ENCODE measurements around the gene KRTAP10-12. TPM values are rescaled to one million over a fixed set of nuclear protein-coding genes. Genes with fewer than 3 reads are reported as not detected.
"Not testable (repeated sequence)": the region's sequence is repeated elsewhere in the genome, so short reads cannot be mapped to it uniquely, and the experiment has no call there.

The KRTAP10-12 gene
- total and polyA plus RNA-seq, 2 experiments from 2014 or later = not detected

- no peak overlapping the region for H3K9ac ChIP-seq
Measured at GRCh38 chr21:44658913-44659595, 37.9 kb upstream of the KRTAP10-12 start.

DNA sequence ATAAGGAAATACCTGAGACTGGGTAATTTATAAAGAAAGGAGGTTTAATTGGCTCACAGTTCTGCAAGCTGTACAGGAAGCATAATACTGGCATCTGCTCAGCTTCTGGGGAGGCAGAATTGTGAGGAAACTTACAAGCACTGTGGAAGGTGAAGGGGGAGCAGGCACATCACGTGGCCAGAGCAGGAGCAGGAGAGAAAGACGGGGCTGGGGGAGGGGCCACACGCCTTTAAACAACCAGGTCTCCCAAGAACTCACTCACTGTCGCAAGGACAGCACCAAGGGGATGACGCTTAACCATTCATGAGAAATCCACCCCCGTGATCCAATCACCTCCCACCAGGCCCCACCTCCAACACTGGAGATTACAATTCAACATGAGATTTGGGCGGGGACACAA is 35.4 kb upstream of the KRTAP10-12 start:
- in situ Hi-C loops (cut with MboI); H3K9ac ChIP-seq; H3K79me2 ChIP-seq (ENCODE audit: insufficient read depth); H3K9me3 ChIP-seq (ENCODE audit: low read depth); H2AFZ ChIP-seq; H3K4me3 ChIP-seq; DNase-seq; H3K27me3 ChIP-seq (replicated peaks; ENCODE audit: insufficient read depth); H3K9me2 ChIP-seq (ENCODE audit: insufficient read depth); H3K4me2 ChIP-seq (ENCODE audit: unreplicated experiment); H4K20me1 ChIP-seq (ENCODE audit: insufficient read depth); H3K36me3 ChIP-seq (ENCODE audit: low read depth); H3K4me1 ChIP-seq (ENCODE audit: insufficient read depth); H3K27ac ChIP-seq; H3F3A ChIP-seq (ENCODE audit: insufficient read depth): not testable (repeated sequence)
- WGBS, 2 experiments (ENCODE audit: low coverage in 1 of 2, low lambda C conversion rate in 2 of 2, missing lambda C conversion rate in 2 of 2) = 31 to 33% methylated on average over 7 of the region's 7 CpGs

More at GRCh38 chr21:44658913-44659595, 37.9 kb upstream of the KRTAP10-12 start:
- Histone ChIP-seq H3K36me3 (ENCODE audit: low read depth) (no peaks in the 10 kb centered on the region), H3K79me2 (ENCODE audit: insufficient read depth) (no peaks in the 10 kb centered on the region), H3K4me3 (no peak overlapping the region), H3K4me1 (ENCODE audit: insufficient read depth) (no peaks in the 10 kb centered on the region), H2AFZ (no peak overlapping the region), H3K27ac (no peak overlapping the region), H3K9me2 (ENCODE audit: insufficient read depth) (no peaks in the 10 kb centered on the region), H4K20me1 (ENCODE audit: insufficient read depth) (no peaks in the 10 kb centered on the region), H3K4me2 (ENCODE audit: unreplicated experiment) (no peak overlapping the region), H3F3A (ENCODE audit: insufficient read depth) (no peaks in the 10 kb centered on the region), H3K27me3 (replicated peaks; ENCODE audit: insufficient read depth) (peaks cover 9% of the 10 kb centered on the region; the same call in 1 of the 2 replicates), H3K9me3 (ENCODE audit: low read depth) (no peaks in the 10 kb centered on the region)
- no peak for DNase-seq
- 28 to 35% methylated on average over 11 of the region's 11 CpGs for WGBS, 2 experiments (ENCODE audit: low coverage in 1 of 2, low lambda C conversion rate in 2 of 2, missing lambda C conversion rate in 2 of 2)
- no peak for TF ChIP-seq EZH2phosphoT487 (IDR thresholded peaks at IDR 0.05; ENCODE audit: insufficient read depth, low read depth)
- no peak for TF ChIP-seq EZH2 (IDR thresholded peaks at IDR 0.05; ENCODE audit: insufficient read depth, poor library complexity, severe bottlenecking)
- in situ Hi-C loops (cut with MboI) = no loop called here

DNA sequence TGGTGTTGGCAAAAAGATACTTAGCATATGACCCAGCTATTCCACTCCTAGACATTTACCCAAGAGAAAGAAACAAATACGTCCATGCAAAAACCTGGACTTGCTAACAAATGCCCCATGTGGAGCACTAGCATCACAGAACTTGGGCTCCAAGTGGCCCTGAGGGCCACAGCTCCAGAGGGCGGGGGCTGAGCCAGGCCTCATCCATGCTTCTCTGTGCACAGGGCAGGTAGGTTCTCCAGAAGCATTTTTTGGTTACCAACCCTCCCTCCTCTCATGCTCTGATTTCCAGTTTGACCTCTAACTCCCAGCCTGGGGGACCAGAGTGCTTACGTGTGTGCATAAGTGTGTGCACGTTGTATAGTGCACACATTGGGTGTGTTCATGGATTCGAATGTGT is 32.3 kb upstream of the KRTAP10-12 start:
- TF ChIP-seq EZH2phosphoT487 (IDR thresholded peaks at IDR 0.05; ENCODE audit: insufficient read depth, low read depth) = no peak
- 29 to 31% methylated on average over 5 of the region's 5 CpGs for WGBS, 2 experiments (ENCODE audit: low coverage in 1 of 2, low lambda C conversion rate in 2 of 2, missing lambda C conversion rate in 2 of 2)
- H3K27me3 ChIP-seq (replicated peaks; ENCODE audit: insufficient read depth) = peaks cover 9% of the 10 kb centered on the region; the same call in 1 of the 2 replicates
- no peaks in the 10 kb centered on the region for H3F3A ChIP-seq (ENCODE audit: insufficient read depth)
- H3K4me1 ChIP-seq (ENCODE audit: insufficient read depth) = no peaks in the 10 kb centered on the region
- in situ Hi-C loops (cut with MboI) = no loop called here
- no peak overlapping the region for H3K27ac ChIP-seq
- no peak overlapping the region for H2AFZ ChIP-seq
- H3K4me2 ChIP-seq (ENCODE audit: unreplicated experiment) = no peak overlapping the region
- H4K20me1 ChIP-seq (ENCODE audit: insufficient read depth) = no peaks in the 10 kb centered on the region
- H3K9me3 ChIP-seq (ENCODE audit: low read depth) = no peaks in the 10 kb centered on the region
- H3K79me2 ChIP-seq (ENCODE audit: insufficient read depth) = no peaks in the 10 kb centered on the region
- DNase-seq = no peak
- no peak overlapping the region for H3K4me3 ChIP-seq
- H3K36me3 ChIP-seq (ENCODE audit: low read depth) = no peaks in the 10 kb centered on the region
- no peaks in the 10 kb centered on the region for H3K9me2 ChIP-seq (ENCODE audit: insufficient read depth)
- H3K9ac ChIP-seq = no peak overlapping the region

- DNase-seq = no peak
- WGBS, 2 experiments (ENCODE audit: low coverage in 1 of 2, low lambda C conversion rate in 2 of 2, missing lambda C conversion rate in 2 of 2) = 34 to 38% methylated on average over 19 of the region's 19 CpGs
Measured at GRCh38 chr21:44666401-44667320, 30.3 kb upstream of the KRTAP10-12 start, which contains the start of gene KRTAP12-2. KRTAP12-2 (minus strand) TSS chr21:44666927; CDS start chr21:44666886, 41 bp downstream.

More at GRCh38 chr21:44666401-44667320, 30.3 kb upstream of the KRTAP10-12 start, which contains the start of gene KRTAP12-2:
- 0 out of 2 replicates have a peak, but pooled peaks cover 9% of the 10 kb centered on the region for H3K27me3 ChIP-seq (replicated peaks; ENCODE audit: insufficient read depth)
- no peaks in the 10 kb centered on the region for H3K9me3 ChIP-seq (ENCODE audit: low read depth)
- in situ Hi-C loops (cut with MboI) = no loop called here
- no peaks in the 10 kb centered on the region for H3K36me3 ChIP-seq (ENCODE audit: low read depth)
- no peaks in the 10 kb centered on the region for H3K9me2 ChIP-seq (ENCODE audit: insufficient read depth)
- H3K4me2 ChIP-seq (ENCODE audit: unreplicated experiment) = no peak within 1 kb of the TSS
- no peak within 1 kb of the TSS for H3K4me3 ChIP-seq
- H2AFZ ChIP-seq = no peak within 1 kb of the TSS
- no peak within 1 kb of the TSS for H3K9ac ChIP-seq
- H3K79me2 ChIP-seq (ENCODE audit: insufficient read depth) = no peaks in the 10 kb centered on the region
- no peaks in the 10 kb centered on the region for H3F3A ChIP-seq (ENCODE audit: insufficient read depth)
- H3K4me1 ChIP-seq (ENCODE audit: insufficient read depth) = no peaks in the 10 kb centered on the region
- no peaks in the 10 kb centered on the region for H4K20me1 ChIP-seq (ENCODE audit: insufficient read depth)
- TF ChIP-seq EZH2phosphoT487 (IDR thresholded peaks at IDR 0.05; ENCODE audit: insufficient read depth, low read depth) (no peak), EZH2 (IDR thresholded peaks at IDR 0.05; ENCODE audit: insufficient read depth, poor library complexity, severe bottlenecking) (no peak)
- no peak within 1 kb of the TSS for H3K27ac ChIP-seq
